Neural progenitor cell (in vitro differentiated cells): ENCODE results near the gene TBCCD1.

Experiments used
- EZH2 ChIP-seq: fragments of 200-600 bp; sonication (generic); IDR thresholded peaks from 2 replicates; pipeline ENCODE4 v1.6.1; 2017; ENCODE audit warnings: antibody characterized with exemption, mild to moderate bottlenecking, moderate library complexity
- EZH2phosphoT487 ChIP-seq: fragments of 200-600 bp; sonication (generic); IDR thresholded peaks from 2 replicates; pipeline ENCODE4 v1.6.1; 2017; ENCODE audit warnings: antibody characterized with exemption
- TF ChIP-seq, protein P1 (sequence below): fragments of 200-600 bp; sonication (generic); IDR thresholded peaks from 2 replicates; pipeline ENCODE4 v1.5.1; 2017; ENCODE audit warnings: antibody characterized with exemption, mild to moderate bottlenecking

DNA sequence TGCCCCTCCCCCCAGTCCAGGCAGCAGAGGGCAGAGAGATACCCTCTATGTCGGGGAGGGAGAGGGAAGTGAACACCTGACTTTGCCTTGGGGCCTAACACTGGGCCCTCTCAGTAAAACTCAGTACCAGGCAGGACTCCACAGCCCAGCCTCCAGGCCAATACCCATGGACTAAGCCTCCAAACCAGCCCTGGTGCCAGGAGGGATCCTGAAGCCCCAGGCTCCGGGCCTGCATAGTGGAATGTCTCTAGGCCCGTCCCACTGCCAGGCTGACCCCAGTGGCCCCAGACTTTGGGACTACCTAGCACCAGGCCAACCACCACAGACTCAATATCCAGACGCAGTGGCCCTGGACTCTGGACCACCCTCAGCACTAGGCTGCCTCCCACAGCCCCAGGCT, 69.5 kb downstream of the TBCCD1 start:
- TF ChIP-seq, protein P1, sequence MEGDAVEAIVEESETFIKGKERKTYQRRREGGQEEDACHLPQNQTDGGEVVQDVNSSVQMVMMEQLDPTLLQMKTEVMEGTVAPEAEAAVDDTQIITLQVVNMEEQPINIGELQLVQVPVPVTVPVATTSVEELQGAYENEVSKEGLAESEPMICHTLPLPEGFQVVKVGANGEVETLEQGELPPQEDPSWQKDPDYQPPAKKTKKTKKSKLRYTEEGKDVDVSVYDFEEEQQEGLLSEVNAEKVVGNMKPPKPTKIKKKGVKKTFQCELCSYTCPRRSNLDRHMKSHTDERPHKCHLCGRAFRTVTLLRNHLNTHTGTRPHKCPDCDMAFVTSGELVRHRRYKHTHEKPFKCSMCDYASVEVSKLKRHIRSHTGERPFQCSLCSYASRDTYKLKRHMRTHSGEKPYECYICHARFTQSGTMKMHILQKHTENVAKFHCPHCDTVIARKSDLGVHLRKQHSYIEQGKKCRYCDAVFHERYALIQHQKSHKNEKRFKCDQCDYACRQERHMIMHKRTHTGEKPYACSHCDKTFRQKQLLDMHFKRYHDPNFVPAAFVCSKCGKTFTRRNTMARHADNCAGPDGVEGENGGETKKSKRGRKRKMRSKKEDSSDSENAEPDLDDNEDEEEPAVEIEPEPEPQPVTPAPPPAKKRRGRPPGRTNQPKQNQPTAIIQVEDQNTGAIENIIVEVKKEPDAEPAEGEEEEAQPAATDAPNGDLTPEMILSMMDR = no peak
- no peak for TF ChIP-seq EZH2
- no peak for TF ChIP-seq EZH2phosphoT487
